ENCODE measurements around the gene PPARG.

- TF ChIP-seq EZH2 (IDR thresholded peaks at IDR 0.05; ENCODE audit: insufficient read depth, poor library complexity, severe bottlenecking) (no peak), EZH2phosphoT487 (IDR thresholded peaks at IDR 0.05; ENCODE audit: insufficient read depth, low read depth) (no peak)
Measured at GRCh38 chr3:12430086-12430485, 141.2 kb downstream of the PPARG start.
